H9 (cell line): Measurements from ENCODE around the gene KRT34. TPM values are rescaled to one million over a fixed set of nuclear protein-coding genes. Genes with fewer than 3 reads are reported as not detected.

ENCODE experiments used
- DNase-seq: peaks from one replicate; pipeline ENCODE4 v3.0.0-alpha.2; 2017
- H2AFZ ChIP-seq: one replicate; pipeline ENCODE4 v1.6.1; 2013; ENCODE audit warnings: mild to moderate bottlenecking, low read length, control low read depth, moderate library complexity
- H2AK5ac ChIP-seq: 2 replicates; pipeline ENCODE4 v1.6.1; 2013; ENCODE audit warnings: low read length, control low read depth, mixed read lengths; ENCODE audit not compliant: insufficient read length
- H2BK120ac ChIP-seq: one replicate; pipeline ENCODE4 v1.6.1; 2013; ENCODE audit warnings: low read depth, mild to moderate bottlenecking, low read length, control low read depth, inconsistent platforms; ENCODE audit not compliant: poor library complexity, severe bottlenecking
- H2BK12ac ChIP-seq: 2 replicates; pipeline ENCODE4 v1.6.1; 2013; ENCODE audit warnings: low read length, control low read depth, mixed read lengths, low read depth; ENCODE audit not compliant: insufficient read length
- H2BK15ac ChIP-seq: 2 replicates; pipeline ENCODE4 v1.6.1; 2013; ENCODE audit warnings: low read depth, low read length, control low read depth
- H2BK20ac ChIP-seq: one replicate; pipeline ENCODE4 v1.6.1; 2013; ENCODE audit warnings: low read depth, mild to moderate bottlenecking, low read length, control low read depth, inconsistent platforms; ENCODE audit not compliant: poor library complexity, severe bottlenecking
- H2BK5ac ChIP-seq: 2 replicates; pipeline ENCODE4 v1.6.1; 2013; ENCODE audit warnings: low read length, control low read depth, mixed read lengths; ENCODE audit not compliant: insufficient read length
- H3K14ac ChIP-seq: 2 replicates; pipeline ENCODE4 v1.6.1; 2013; ENCODE audit warnings: low read length, control low read depth; ENCODE audit not compliant: insufficient read depth
- H3K18ac ChIP-seq: 2 replicates; pipeline ENCODE4 v1.6.1; 2013; ENCODE audit warnings: low read depth, mild to moderate bottlenecking, mixed read lengths, low read length, control low read depth; ENCODE audit not compliant: insufficient read length
- H3K23ac ChIP-seq: 2 replicates; pipeline ENCODE4 v1.6.1; 2013; ENCODE audit warnings: low read length, control low read depth, mixed read lengths, low read depth; ENCODE audit not compliant: insufficient read length
- H3K23me2 ChIP-seq: 2 replicates; pipeline ENCODE4 v1.6.1; 2013; ENCODE audit warnings: low read depth, mild to moderate bottlenecking, mixed read lengths, low read length, control low read depth; ENCODE audit not compliant: insufficient read length, poor library complexity, severe bottlenecking
- H3K27ac ChIP-seq: 2 replicates; pipeline ENCODE4 v1.5.1; 2013; ENCODE audit warnings: low read length, control low read depth, mixed read lengths, low read depth; ENCODE audit not compliant: insufficient read length
- H3K27me3 ChIP-seq: 2 replicates; pipeline ENCODE4 v1.6.1; 2013; ENCODE audit warnings: low read length, control low read depth, inconsistent platforms; ENCODE audit not compliant: insufficient read depth
- H3K4ac ChIP-seq: 2 replicates; pipeline ENCODE4 v1.6.1; 2013; ENCODE audit warnings: low read depth, mild to moderate bottlenecking, control low read depth, inconsistent platforms, low read length, moderate library complexity
- H3K4me1 ChIP-seq: 2 replicates; pipeline ENCODE4 v1.6.1; 2013; ENCODE audit warnings: low read length, control low read depth, inconsistent platforms; ENCODE audit not compliant: insufficient read depth
- H3K4me2 ChIP-seq: 2 replicates; pipeline ENCODE4 v1.6.1; 2013; ENCODE audit warnings: low read length, control low read depth, mixed read lengths; ENCODE audit not compliant: insufficient read length, insufficient read depth
- H3K56ac ChIP-seq: 2 replicates; pipeline ENCODE4 v1.6.1; 2013; ENCODE audit warnings: low read depth, mild to moderate bottlenecking, mixed read lengths, low read length, control low read depth; ENCODE audit not compliant: insufficient read length
- H3K79me1 ChIP-seq: 2 replicates; pipeline ENCODE4 v1.6.1; 2013; ENCODE audit warnings: low read depth, mild to moderate bottlenecking, moderate library complexity, low read length, control low read depth, inconsistent platforms; ENCODE audit not compliant: insufficient read depth, poor library complexity, severe bottlenecking
- H3K79me2 ChIP-seq: 2 replicates; pipeline ENCODE4 v1.6.1; 2013; ENCODE audit warnings: low read length, control low read depth, inconsistent platforms; ENCODE audit not compliant: insufficient read depth
- H3K9ac ChIP-seq: 2 replicates; pipeline ENCODE4 v1.6.1; 2013; ENCODE audit warnings: low read length, control low read depth, mixed read lengths; ENCODE audit not compliant: insufficient read length; ENCODE audit errors: extremely low read depth
- H3K9me3 ChIP-seq: one replicate; pipeline ENCODE4 v1.6.1; 2013; ENCODE audit warnings: low read depth, low read length, inconsistent platforms; ENCODE audit not compliant: control insufficient read depth
- H3T11ph ChIP-seq: one replicate; pipeline ENCODE4 v1.6.1; 2013; ENCODE audit warnings: mild to moderate bottlenecking, low read length, control low read depth, inconsistent platforms
- H4K20me1 ChIP-seq: one replicate; pipeline ENCODE4 v1.6.1; 2013; ENCODE audit not compliant: control insufficient read depth, insufficient read length, insufficient read depth
- H4K5ac ChIP-seq: 2 replicates; pipeline ENCODE4 v1.6.1; 2013; ENCODE audit warnings: low read depth, mild to moderate bottlenecking, mixed read lengths, low read length, control low read depth; ENCODE audit not compliant: insufficient read length
- H4K8ac ChIP-seq: replicated peaks from 2 replicates; pipeline ENCODE4 v1.6.1; 2013; ENCODE audit warnings: low read length, control low read depth, mixed read lengths, low read depth; ENCODE audit not compliant: insufficient read length
- H4K91ac ChIP-seq: 2 replicates; pipeline ENCODE4 v1.6.1; 2013; ENCODE audit warnings: low read depth, mild to moderate bottlenecking, moderate library complexity, mixed read lengths, low read length, control low read depth; ENCODE audit not compliant: insufficient read length
- H3K27ac Mint-ChIP-seq, 3 experiments: 2 replicates in 2 of 3; 3 replicates in 1 of 3; pipeline ENCODE4 v1.8.0; 2020 to 2021; ENCODE audit warnings: mixed read lengths in 3 of 3, mild to moderate bottlenecking in 1 of 3, moderate library complexity in 1 of 3
- H3K27me3 Mint-ChIP-seq: 2 replicates; pipeline ENCODE4 v1.8.0; 2021; ENCODE audit warnings: low read depth, mild to moderate bottlenecking, moderate library complexity, mixed read lengths
- H3K36me3 Mint-ChIP-seq, 3 experiments: 2 replicates in 2 of 3; 3 replicates in 1 of 3; pipeline ENCODE4 v1.8.0; 2020 to 2021; ENCODE audit warnings: low read depth in 3 of 3, mixed read lengths in 3 of 3; ENCODE audit not compliant: insufficient read depth in 1 of 3
- H3K4me1 Mint-ChIP-seq, 2 experiments: 2 replicates each; pipeline ENCODE4 v1.8.0; 2020; ENCODE audit warnings: mixed read lengths in 2 of 2
- H3K4me3 Mint-ChIP-seq, 2 experiments: 2 replicates in 1 of 2; 3 replicates in 1 of 2; pipeline ENCODE4 v1.8.0; 2020 to 2021; ENCODE audit warnings: mild to moderate bottlenecking in 2 of 2, mixed read lengths in 2 of 2, moderate library complexity in 1 of 2
- H3K9me3 Mint-ChIP-seq, 2 experiments: 2 replicates in 1 of 2; 3 replicates in 1 of 2; pipeline ENCODE4 v1.8.0; 2020; ENCODE audit warnings: mild to moderate bottlenecking in 2 of 2, mixed read lengths in 2 of 2, moderate library complexity in 1 of 2
- CTCF ChIP-seq: fragments of 200-600 bp; sonication (generic); conservative IDR thresholded peaks from 3 replicates; pipeline ENCODE4 v1.8.0; 2021; ENCODE audit warnings: antibody characterized with exemption, mild to moderate bottlenecking
- WGBS: extraction: QIAGEN DNeasy Blood & Tissue Kit; methylation state at CpG from one replicate; pipeline ENCODE4 v1.1.7; 2013; ENCODE audit warnings: missing lambda C conversion rate, low lambda C conversion rate, mixed read lengths; ENCODE audit not compliant: insufficient read length; ENCODE audit errors: extremely low coverage; 5-methylcytosine and 5-hydroxymethylcytosine counted together
- total RNA-seq: library from RNA; stranded (reverse); gene quantifications from 2 replicates; pipeline ENCODE4 v1.2.1, GENCODE V29; 2021

KRT34 gene
- total RNA-seq, 1 experiment from 2014 or later, result not detected

GRCh38 chr17:41383690-41384089 is 1.6 kb upstream of the KRT34 start:
- Histone ChIP-seq H3K79me1 (no peaks in the 10 kb centered on the region), H3K27ac (no peak overlapping the region), H3K9ac (no peak overlapping the region), H2BK15ac (no peak overlapping the region), H3K23ac (no peak overlapping the region), H2BK12ac (no peak overlapping the region), H3K4me2 (no peak overlapping the region), H3K4me1 (no peaks in the 10 kb centered on the region), H4K91ac (no peak overlapping the region), H3K27me3 (no peaks in the 10 kb centered on the region), H3K14ac (no peak overlapping the region), H2BK120ac (no peak overlapping the region), H2BK20ac (no peak overlapping the region), H4K8ac (no peak overlapping the region), H2AK5ac (no peak overlapping the region), H2BK5ac (no peak overlapping the region), H3K56ac (no peak overlapping the region), H3K79me2 (no peaks in the 10 kb centered on the region), H4K5ac (no peak overlapping the region), H3K23me2 (no peaks in the 10 kb centered on the region), H3T11ph (no peak overlapping the region), H3K18ac (no peak overlapping the region), H3K4ac (no peak overlapping the region), H2AFZ (no peak overlapping the region), H4K20me1 (no peaks in the 10 kb centered on the region), H3K9me3 (no peaks in the 10 kb centered on the region)
- no peak overlapping the region for H3K27ac Mint-ChIP-seq
- no peak overlapping the region for H3K4me3 Mint-ChIP-seq
- DNase-seq, result no peak
- peaks cover 9% of the 10 kb centered on the region for H3K27me3 Mint-ChIP-seq
- peaks cover 0 to 5% of the 10 kb centered on the region in 2 experiments; a peak in 1 of 4 replicates for H3K4me1 Mint-ChIP-seq
- H3K36me3 Mint-ChIP-seq, result 0 out of 7 replicates have a peak, but pooled peaks cover 0 to 2% (median 0%) of the 10 kb centered on the region in 3 experiments
- TF ChIP-seq CTCF, result no peak
- no CpG with 5 or more reads among the region's 1 CpG for WGBS
- peaks cover 0 to 11% of the 10 kb centered on the region in 2 experiments; a peak in 3 of 5 replicates for H3K9me3 Mint-ChIP-seq
